ENCODE measurements around the gene CDH8. TPM values are rescaled to one million over a fixed set of nuclear protein-coding genes. Genes with fewer than 3 reads are reported as not detected.

Gene CDH8, protein sequence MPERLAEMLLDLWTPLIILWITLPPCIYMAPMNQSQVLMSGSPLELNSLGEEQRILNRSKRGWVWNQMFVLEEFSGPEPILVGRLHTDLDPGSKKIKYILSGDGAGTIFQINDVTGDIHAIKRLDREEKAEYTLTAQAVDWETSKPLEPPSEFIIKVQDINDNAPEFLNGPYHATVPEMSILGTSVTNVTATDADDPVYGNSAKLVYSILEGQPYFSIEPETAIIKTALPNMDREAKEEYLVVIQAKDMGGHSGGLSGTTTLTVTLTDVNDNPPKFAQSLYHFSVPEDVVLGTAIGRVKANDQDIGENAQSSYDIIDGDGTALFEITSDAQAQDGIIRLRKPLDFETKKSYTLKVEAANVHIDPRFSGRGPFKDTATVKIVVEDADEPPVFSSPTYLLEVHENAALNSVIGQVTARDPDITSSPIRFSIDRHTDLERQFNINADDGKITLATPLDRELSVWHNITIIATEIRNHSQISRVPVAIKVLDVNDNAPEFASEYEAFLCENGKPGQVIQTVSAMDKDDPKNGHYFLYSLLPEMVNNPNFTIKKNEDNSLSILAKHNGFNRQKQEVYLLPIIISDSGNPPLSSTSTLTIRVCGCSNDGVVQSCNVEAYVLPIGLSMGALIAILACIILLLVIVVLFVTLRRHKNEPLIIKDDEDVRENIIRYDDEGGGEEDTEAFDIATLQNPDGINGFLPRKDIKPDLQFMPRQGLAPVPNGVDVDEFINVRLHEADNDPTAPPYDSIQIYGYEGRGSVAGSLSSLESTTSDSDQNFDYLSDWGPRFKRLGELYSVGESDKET
- 12.3 TPM for total RNA-seq

DNA sequence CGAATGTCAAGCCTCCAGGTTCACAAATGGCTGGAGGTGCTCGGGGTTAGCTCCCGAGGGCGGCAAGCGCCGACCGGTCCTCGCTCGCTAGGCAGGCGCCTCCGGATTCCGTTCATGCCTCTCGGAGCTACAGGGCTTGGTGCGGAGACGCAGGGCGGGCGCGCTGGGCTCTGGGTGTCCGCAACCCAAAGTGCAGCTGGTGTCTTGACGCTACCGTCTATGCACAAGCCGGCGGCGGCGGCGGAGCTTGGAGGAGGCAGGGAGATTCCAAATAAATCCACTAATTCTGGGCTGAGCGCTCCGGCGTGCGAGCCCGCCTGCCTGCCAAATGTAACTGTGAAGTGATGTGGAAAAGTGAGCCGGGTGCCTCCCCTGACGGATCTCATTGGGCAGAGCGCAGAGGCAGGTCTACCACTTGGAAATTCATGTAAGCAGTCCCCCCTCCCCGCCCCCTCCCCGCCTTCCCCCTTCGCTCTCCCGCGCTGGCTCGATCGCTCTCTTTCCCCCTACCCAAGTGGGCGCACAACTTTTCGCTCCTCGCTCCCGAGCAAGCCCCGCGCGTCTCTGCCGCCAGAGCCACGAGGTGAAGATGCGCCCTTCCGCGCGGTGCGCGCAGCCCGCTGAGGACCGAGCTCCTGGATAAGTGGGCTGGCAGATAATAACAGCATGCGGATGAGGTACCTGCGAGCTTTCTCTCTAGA lies at the start of gene CDH8:
Gene CDH8 (minus strand): TSS at position 338 of the 701 bp plus-strand sequence. CDS start 15,035 bp downstream, outside the sequence.
- DNase-seq (ENCODE audit: low spot score): peak; percentile 41

DNA sequence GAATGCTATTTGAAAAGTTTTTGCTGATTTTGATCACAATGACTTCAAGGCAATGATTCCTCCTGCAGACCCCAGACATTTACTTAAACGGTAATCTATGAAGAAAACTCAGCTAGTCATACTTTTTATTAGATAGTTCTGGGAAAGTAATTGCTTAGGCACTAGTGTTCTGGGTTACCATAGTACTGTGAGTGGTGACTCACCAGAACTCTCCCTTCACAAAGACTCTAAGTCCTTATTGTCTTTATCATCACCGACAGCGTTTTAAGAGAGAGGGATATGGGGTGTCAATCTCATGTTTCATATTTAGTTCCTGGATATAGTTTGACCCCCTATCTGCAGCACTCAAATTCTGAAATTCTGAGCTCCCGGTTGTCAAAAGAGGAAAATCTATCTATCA lies 43.0 kb upstream of the CDH8 start:
- DNase-seq (ENCODE audit: low spot score): no peak

DNA sequence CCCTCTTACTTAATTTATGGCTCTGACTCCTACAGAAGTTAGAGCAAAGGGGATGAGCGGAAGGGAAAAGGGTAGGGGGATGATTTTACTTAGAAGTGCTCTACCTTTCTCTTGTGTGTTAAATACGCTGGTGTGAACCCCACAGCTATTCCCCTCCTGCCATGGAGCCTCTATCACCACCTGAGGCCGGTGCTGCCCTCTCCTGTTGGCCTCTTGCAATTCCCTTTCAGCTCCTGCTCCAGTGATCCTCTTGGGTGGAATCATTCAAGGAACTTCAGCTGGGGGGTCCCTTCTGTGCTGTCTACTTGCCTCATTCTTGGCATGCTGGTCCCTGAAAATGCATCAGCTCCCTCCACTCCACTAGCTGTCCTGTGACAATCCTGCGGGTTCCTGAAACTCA lies 41.8 kb upstream of the CDH8 start:
- DNase-seq (ENCODE audit: low spot score): no peak

DNA sequence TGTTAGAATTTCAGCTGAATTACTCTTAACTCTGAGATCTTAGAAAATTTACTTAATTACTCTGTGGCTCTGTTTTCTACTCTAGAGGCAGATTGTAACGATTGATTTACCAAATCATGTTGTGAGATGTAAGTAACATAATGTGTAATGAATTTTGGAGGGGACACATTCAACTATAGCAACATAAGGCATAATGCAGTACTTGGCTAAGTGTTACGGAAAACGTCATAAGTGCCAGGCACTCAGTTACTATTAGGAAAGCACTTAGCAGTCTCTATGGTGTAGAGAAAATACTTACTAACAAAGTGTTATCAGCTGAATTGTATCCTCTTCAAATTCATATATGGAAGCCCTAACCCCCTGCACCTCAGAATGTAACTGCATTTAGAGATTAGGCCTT lies 40.6 kb upstream of the CDH8 start:
- no peak for DNase-seq (ENCODE audit: low spot score)

DNA sequence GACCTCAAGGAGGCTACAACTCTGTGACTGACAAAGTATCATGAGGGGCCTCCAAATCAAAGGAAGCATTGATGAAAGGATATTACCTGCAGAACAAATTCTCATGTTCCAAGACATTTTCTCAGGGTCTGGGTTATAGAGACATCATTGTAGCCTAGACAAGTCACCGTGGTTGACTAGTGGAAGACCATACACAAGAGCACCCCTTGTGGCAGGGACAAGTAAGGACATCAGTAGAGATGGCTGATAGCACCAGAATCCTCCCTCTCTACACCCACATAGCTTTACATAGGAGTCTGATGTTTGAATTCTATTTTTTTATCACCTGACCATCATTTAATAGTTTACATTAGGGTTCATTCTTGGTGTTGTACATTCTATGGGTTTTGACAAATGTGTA lies 32.5 kb upstream of the CDH8 start:
- no peak for DNase-seq (ENCODE audit: low spot score)

DNA sequence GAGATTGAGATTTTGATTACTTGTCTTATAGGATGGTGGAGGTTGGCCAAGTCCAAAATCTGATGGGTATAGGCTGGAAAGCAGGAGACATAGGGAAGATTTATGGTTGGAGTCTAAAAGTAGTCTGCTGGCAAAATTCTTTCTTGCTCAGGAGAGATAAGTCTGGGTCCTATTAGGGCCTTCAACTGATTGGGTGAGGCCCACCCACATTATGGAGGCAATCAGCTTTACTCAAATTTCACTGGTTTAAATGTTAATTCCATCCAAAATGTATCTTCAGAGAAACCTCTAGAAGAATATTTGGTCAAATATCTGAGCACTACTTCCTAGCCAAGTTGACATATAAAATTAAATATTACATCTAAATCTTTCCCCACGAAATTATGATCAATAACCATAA lies 31.7 kb upstream of the CDH8 start:
- no peak for DNase-seq (ENCODE audit: low spot score)

DNA sequence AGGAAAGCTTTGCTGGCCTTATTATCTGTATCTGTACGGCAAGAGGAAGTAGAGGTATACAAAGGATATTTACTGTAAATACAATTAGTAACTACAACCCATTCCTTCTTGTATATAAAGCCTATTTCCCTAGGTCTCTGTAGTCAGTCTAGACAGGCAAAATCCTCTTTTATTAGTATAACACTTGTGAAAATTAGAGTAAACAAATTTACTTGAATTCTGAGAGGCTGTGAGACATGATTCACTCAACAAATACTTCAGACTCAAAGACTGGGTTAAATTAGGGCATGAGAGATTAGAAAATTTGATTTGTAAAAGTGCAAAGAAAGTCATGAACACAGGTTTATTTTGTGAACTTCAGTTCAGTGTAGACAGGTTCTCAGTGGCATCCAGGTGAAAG lies 30.9 kb upstream of the CDH8 start:
- DNase-seq (ENCODE audit: low spot score): no peak

DNA sequence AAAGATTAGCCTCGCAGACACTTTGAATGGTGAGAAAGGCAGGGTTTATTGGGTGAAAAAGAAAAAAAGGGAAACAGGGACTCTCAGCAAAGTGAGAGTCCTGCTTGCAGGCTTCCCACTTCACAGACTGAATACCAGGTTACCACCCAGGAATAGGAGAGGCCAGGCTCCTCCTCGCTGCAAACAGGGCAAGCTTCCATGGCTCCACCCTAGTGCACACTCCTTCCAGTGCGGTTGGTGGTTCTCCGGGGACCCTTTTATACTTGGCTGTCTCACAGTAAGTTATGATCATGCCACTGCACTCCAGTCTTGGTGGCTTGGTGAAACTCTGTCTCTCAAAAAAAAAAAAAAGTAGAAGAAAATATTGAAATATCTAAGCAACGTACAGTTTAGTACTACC lies 30.5 kb upstream of the CDH8 start:
- DNase-seq (ENCODE audit: low spot score): no peak

DNA sequence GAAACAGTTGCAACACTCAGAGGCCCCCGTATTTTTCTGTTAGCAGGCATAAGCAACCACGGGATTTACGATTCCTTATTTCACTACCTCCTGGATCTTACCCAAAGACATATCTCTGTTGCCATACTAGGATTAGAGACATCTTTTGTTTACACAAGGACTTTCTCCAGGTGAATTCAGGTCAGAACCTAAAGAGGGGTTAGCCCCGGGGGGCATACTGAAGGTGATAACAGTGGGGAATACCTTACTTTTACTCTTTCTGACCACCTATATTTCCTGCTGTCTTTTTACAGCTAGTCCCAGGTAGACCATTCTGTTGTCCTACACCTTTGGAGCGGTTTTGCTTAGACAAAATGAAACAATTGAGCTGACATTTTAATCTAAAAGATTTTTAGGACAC lies 27.9 kb upstream of the CDH8 start:
- DNase-seq (ENCODE audit: low spot score): no peak

DNA sequence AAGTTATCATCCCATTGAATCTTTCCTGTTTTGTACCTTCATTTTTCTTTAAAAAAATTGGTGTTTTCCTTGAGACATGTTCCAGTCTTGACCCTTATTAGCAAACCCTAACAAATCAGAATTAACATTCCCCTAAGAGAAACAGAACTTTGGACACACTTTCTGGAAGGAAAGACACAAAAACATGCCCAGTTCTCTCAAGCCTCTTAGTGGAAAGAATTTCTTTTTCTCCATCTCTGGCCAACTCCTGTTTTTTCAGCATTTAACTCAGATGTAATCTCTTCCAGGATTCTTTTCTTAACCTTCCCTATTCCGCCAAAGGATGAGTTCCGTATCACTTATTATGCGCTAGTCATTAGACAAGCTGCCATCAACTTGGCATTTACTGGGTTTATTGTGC lies 23.9 kb upstream of the CDH8 start:
- no peak for DNase-seq (ENCODE audit: low spot score)

DNA sequence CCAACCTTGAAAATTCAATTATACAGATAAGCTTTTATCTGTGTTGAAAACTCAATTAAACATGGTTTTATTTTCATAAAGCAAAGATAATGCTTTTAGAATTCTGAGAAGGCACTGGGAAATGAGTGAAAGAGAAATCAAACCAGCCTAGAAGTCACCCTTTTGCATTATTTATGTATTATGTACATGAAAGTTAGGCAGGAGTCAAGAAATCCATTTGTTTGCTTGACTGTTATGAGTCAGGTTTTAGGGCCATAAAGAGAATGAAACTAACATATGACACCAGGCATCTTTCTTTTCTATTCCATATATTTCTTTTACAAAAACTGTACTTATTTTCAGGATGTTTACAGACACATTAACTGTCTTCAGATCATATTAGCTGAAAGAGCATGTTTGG lies 23.3 kb upstream of the CDH8 start:
- no peak for DNase-seq (ENCODE audit: low spot score)

DNA sequence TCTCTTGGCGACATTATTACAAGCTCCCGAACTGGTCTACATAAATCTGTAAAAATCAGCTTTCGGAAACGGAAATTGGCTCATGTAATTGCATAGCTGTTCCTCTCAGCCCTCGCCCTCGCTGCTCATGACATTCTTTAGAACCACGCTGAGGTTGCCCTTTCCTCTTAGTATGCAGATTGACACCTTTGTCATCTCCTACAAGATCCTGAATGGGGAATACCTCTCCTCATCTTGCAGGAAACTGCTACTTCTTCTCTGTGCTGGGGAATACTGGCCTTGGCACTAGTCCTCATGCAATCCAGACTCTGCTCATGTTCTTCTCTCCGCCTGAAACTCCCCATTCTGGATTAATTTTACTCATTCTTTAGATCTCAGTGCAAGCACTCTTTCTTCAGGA lies 22.2 kb upstream of the CDH8 start:
- no peak for DNase-seq (ENCODE audit: low spot score)

DNA sequence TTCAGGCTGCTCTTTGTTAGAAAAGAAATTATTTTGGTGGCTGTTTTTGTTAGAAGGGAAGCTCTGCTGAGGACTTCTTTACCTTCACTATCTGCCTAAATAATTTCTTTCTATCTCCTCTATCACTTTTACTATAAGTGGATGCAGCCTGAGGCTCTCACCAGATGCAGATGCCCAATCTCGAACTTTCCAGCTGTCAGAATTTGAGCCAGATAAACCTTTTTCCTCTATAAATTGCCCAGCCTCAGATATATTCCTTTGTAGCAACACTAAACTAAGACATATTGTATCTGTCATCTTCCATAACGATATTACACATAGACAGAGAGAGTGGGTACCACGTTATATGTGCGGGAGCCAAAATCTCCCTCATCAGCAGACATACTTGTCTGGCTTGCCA lies 15.7 kb upstream of the CDH8 start:
- DNase-seq (ENCODE audit: low spot score): no peak

DNA sequence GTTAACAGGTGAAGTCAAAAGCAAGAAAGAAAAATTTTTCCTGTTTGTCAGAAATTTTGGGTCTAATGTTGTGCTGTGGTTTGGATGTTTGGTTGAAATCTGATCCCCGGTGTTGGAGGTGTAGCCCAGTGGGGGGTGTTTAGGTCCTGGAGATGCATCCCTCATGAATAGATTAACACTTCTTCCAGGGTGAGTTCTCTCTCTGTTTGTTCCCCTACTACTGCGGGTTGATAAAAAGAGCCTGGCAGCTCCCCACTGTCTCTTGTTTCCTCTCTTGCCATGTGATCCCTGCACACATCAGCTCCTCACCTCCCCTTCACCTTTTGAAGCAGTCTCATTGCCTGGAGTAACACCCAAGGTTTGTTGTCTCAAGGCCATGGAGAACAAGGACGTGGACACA lies 14.6 kb upstream of the CDH8 start:
- DNase-seq (ENCODE audit: low spot score): no peak

DNA sequence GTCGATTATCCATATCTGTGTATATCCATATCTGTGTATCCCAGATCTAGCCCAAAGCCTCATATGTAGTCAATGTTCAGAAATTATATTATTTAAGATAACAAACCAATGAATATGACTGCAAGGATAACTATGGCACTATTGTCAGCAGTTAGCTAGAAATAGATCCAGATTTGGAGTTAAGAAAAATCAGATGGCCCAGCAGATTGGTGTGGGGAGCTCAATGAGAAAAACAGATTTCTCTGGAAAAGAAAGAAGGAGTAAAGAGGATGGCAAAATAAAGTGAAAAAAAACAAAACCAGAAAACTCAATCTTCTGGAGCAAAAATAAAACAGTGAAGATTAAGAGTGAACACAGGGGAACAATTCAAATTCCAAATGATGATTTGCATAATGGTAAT lies 10.6 kb upstream of the CDH8 start:
- DNase-seq (ENCODE audit: low spot score): no peak

DNA sequence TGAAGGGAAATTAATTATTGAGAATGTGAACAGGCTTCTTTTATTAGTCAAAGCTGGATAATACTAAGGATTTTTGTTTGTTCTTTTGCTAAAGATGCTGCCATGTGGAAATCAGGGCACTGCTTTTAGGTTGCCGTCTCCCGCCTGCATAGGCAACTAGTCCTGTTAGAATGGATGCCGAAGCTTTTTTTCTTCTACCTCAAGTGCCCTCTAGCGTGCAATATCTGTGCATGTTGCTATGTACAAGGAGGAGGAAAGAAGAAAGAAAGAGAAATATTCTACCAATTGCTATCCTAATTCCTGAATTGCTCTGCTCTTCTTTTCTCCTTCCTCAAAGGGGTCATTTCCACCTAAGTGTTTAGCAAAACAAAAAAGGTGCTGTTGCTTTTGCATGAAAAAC lies 5.2 kb upstream of the CDH8 start:
- no peak for DNase-seq (ENCODE audit: low spot score)

DNA sequence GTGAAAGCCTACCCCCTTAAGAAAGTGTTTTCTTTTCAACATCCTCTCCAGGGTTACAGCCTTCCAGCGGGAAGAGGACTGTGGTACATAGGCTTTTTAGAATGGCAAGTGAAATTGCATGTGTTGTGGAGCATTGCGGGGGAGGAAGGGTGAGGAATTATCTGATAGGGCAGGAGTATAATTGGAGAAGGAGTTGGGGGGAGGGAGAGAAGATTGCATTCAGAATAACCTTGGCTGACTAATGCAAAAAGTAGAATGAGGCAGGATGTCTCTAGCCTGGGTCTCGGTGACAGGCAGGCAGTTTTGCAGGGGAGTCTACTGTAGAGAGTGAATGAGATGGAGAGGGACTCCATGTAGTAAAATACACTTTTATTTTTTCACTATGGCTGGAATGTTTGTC lies 2.4 kb upstream of the CDH8 start:
- no peak for DNase-seq (ENCODE audit: low spot score)

DNA sequence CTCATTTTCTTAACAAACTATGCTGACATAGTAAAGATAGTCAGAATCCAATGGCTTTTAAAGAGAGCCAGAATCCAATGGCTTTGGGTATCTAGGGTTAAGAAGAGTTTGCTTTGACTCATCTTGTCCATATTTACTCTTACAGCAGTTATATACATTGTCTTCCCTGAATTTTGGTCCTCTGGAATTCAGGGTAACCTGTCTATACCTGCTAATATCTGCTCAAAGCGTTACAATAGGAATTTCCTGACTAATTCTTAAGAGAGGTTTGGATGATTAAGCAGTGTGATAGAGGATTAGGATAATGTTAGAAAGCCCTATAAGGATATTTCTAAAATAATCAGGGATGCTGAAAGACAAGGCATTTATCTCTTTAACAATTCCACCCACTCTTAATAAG lies 2.0 kb upstream of the CDH8 start:
- no peak for DNase-seq (ENCODE audit: low spot score)

DNA sequence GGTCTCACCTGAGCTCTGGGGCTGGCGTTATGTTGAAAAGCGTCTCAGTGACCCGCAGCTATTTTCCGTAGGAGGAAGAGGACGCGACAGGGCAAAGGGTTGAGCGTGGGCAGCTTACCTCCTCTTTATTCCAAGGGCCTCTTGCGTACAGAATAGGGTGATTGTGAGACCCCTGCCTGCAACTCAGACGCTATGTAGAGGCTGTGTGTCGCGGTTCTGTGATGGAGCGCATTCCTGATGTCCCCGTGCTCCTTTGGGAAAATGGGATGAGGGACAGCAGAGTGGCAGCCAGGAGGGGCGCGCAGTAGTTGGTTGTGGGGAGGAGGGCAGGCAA lies 531 bp upstream of the CDH8 start:
- DNase-seq (ENCODE audit: low spot score): no peak

DNA sequence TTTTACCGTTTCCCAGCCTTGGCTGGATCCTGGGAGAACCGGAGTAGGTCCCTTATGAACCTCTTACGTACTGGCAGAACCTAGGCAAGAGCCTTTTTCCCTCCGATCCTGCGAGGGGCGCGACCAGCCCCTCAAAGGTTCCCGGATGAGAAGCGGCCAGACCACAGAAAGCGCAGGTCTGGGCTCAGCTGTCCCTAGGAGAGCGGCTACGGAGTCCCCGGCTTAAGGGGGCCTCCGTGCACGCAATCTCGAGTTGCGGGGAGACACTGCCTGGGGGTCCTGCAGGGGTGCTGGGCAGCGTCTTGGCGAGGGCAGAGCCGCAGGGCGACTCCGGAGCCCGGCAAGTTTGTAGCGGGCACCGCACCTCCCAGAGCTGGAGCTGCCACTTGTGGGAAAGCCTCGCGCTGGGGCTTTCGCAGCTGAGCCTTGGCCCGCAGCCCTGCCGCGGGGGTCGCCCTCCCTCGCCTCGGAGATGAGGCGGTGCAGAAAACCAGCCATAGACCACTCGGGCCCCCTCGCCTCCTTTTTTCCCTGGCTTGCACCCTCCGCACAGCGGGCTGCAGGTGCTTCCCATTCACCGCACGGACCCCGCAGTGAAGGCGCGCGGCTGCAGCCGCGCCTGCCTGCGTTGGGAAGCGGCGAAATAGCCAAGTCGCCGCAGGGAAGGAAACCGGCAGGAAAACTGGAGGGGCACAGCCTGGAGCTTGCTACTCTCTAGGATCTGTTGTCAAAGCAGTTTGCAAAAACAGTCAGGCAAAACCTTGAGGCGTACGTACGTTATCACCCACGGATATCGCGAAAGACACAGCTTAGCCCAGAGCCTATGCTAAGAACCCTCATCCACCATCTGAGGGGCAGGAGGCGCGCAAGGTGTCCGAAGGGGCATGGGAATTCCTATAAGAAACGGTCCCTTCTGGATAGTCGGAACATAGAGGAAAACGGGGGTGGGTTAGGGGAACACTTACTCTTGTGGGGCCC lies 834 bp downstream of the CDH8 start:
- DNase-seq (ENCODE audit: low spot score): no peak

DNA sequence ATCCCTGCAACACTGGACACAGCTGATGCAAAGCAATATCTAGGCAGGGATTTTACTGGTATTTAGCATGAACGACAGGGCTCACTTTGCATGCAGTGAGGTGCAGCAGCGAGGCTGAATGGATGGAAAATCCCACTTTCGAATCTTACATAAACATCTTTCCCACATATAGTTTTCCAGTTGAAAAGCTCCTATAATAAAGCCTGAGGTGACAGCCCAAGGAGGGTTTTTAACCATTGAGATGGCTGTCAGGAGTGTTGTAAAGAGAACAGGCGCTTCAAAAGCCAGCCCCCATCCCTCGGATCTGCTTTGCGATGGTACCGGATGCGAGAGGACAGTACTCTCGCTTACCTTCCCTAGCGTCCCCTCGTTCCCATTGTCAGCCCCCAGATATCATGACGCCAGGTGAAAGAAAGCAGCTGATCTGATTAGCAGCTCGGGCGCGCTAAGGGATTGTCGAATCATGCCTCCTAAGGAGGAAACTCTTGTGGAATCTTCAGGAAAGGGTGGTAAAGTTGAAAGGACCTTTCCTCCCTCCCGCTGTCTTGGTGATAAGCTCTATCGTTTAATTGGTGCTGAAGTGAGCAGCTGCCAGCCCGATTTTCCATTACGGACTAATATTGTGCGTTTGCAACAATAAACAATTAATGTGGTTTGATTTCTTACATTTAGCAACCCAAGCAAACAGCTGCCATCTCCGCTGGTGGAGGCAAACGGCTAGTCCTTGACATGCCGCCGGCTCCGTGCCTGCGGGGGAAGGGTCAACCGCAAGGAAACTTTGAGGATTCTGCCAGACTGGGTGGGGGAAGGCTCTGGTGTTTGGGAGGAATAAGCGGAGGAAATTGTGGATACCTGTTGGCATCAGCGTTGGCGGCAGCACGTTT lies 1.8 kb downstream of the CDH8 start:
- DNase-seq (ENCODE audit: low spot score): no peak

Data from ureter (tissue), 1 donor.